Measurements from ENCODE around the gene NRCAM.

The NRCAM gene

DNA sequence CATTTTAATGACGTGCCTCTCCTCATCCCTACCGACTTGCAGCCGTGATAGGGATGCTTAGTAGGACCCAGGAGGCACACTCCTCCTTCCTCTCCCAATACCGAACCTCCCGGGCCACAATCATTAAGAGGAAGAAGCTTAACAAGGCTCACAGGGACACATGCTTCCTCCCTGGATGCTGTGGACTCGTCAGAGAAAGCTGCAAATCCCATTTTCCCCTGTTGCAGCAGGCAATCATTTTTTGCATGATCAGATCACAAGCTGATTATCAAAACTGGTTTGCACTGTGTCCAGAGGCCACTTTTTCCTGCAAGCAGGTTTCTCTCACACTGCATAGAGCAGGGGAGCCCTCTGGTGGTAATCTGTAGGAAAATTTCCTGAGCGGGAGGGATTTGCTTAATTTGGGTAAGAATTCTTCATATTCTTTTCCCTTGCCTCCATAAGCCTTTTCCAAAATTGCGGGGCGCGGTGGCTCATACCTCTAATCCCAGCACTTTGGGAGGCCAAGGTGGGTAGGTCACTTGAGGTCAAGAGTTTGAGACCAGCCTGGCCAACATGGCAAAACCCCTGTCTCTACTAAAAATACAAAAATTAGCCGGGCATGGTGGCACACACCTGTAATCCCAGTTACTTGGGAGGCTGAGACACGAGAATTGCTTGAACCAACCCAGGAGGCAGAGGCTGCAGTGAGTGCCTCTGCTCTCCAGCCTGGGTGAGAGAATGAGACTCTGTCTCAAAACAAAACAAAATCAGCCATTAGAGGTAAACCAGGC is 310.0 kb downstream of the NRCAM start:
- DNase-seq, result peak; percentile 52 to 80

DNA sequence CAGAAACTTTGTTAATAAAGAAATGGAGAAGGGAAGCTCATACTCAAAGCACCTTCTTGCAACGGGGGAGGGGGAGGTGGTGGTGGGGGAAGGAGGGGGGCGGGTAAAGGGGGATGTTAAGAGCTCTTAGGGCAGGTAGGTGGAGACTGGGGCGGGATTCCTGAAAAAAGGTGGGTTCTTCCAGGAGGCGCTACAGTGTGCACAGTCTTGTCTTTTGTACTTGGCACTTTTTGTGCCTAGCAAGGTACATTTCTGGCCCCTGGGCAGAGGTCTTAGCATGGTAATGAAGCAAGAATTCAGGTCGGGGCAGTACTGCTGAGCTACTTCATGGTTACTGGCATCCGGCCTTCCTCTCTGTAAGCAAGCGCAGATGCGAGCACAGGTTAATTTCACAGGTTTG is 310.8 kb downstream of the NRCAM start:
- no peak for DNase-seq

DNA sequence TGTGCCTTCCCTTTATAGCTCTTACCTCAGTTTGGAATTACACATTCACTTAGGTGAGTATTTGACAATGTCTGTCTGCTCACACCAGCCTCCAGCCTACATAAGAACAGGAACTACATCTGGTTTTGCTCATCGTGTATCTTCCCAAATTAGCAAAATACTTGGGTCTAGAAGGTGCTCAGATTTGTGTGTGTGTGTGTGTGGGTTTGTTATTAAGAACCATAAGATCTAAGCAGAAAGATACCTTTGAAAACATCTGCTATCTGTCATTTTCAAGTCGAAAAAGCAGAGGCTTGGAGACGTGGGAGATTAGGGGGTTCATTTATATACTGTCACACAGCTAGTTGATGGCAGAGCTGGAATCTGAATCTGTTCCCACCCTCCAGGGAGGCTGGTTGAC is 311.3 kb downstream of the NRCAM start:
- no peak for DNase-seq

DNA sequence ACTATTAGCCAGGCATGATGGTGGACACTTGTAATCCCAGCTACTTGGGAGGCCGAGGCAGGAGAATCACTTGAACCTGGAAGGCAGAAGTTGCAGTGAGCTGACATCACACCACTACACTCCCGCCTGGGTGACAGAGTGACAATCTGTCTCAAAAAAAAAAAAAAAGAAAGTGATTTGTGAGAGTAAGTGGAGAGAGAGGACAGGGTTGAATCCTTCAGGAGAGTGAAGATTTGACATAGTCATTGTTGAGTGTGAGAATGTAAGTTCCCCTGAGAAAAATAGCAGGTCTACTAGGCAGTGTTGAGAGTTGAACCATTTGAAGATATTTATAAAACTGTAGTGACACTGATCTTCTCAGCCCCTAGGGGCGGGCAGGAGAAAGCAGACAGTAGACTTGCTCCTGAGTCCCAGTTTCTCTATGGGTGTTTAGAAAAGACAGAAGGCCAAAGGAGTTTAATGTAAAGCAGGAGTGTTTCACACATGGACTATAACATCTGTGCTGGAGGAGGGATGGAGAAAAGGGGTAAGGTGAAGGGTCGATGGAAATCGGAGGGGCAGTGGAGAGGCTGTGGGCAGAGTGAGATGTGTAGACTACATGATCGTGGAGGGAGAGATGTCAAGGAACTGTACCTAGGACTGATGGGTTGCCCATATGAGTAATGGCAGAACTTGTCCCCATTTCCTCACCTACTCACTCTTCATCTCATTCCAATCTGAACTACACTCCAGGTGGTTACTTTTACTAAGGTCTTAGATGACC is 312.4 kb downstream of the NRCAM start:
- no peak for DNase-seq

DNA sequence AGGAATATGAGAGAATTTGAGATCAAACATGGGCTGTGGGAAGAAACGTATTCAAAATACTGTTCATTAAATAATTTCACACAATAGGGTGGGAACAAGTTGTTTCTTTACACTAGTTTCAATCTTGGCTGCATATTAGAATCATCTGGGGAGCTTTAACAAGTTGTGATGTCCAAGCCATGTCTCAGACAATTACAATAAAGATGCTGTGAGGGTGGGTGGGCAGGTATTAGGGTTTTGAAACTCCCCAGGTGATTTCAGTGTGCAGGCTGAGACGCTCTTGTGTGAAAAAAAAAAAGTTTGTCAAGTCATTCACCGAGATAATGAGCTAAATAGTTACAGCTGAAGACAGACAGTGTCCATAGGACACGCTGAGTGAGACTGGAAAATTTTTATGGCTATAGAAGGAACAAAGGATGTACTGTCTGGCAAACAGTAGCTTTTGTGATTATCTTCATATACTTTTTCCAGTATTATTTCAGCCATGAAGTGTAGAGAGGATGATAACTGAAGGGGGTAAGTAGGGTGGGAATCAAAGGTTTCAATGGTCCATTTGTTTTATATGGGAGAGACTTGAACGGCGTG is 313.5 kb downstream of the NRCAM start:
- DNase-seq, result no peak

DNA sequence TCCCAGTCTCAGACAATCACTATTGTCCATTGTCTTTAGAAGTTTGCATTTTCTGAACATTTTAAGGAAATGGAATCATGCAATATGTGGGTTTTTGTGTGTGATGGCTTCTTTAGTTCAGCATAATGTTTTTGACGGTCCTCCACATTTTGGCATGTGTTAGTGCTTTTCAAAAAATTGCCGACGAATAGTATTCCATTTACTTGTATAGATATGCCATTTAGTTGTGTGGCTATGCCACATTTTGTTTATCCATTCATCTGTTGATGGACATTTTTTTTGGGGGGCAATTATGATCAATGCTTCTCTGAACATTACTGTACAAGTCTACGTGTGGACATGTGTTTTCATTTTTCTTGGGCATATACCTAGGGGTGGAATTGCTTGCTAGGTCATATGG is 314.1 kb downstream of the NRCAM start:
- DNase-seq, result no peak

DNA sequence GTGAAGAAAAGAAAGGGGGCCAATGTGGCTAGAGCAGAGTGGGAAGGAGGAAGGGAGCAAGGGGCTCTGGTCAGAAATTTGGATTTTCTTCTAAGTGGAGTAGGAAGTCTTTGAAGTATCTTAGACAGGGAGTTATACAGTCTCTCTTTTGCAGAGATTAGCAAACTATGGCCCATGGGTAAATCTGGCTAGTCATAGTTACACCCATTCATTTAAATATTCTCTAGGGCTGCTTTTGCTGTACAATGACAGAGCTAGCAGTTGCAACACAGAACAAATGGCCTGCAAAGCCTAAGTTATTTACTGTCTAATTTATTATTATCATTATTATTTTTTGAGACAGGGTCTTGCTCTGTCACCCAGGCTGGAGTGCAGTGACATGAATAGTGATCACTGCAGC is 315.6 kb downstream of the NRCAM start:
- no peak for DNase-seq

DNA sequence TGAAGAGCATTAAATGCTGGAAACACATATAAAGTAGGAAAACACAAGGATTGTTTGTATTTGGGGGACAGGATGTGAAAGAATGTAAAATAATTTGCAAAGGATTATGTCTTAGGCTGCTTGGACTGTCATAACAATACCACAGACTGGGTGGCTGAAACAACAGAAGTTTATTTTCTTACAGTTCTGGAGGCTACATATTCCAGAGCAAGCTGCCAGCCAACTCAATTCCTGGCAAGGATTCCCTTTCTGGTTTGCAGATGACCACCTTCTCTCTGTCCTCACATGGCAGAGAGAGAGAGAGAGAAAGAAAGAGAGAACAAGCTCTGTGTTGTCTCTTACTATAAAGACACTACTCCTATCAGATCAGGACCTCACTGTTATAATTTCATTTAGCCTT is 317.3 kb downstream of the NRCAM start:
- no peak for DNase-seq

DNA sequence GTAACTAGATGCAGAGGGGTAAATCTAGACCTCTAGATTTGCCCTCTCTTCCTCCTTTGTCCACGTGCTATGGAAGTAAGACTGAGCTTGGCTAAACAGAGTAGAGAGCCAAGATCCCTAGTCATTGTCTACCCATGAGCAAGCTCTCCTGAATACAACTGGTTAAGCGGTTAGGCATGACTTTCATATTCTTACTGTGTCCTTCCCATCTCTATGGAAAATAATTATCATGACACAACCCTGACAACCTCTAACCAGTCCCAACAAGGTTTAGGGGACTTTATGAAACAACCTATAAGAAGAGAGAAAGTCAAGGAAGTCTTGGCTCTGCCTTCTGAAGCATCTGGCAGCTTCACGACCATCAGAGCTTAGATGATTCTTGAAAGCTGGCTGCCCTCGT is 318.2 kb downstream of the NRCAM start:
- DNase-seq, result no peak

DNA sequence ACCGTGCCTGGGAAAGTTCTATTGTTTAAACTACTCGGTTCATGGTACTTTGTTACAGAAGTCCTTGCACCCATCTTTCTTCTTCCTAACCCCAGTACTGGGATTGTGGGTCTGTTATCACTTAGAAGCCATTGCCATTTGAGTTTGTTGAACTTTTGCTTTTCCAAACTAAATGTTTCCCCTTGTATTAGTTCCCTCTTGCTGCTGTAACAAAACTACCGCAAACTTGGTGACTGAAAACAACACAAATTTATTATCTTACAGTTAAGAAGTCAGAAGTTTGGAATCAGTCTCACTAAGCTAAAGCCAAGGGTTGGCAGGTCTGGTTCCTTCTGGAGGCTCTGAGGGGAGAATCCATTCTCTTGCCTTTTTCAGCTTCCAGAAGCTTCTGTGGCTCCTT is 319.2 kb downstream of the NRCAM start:
- DNase-seq, result no peak

DNA sequence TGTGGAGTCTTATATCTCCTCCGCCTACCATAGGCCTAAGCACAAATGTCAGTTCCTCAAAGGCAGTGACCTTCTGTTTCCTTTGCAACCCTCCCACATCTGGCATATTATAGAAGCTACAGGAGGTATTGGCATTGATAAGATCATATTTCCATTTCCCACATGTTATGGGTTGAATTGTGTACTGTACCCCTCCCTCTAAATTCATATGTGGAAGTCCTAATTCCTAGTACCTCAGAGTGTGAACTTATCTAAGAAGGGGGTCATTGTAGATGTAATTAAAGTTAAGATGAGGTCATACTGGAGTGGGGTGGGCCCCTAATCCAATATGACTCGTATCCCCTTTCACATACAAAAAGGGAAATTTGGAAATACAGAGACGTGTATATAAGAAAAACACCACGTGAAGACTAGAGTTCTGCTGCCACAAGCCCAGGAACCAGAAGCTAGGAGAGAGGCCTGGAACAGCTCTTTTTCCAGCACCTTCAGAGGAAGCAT is 320.0 kb downstream of the NRCAM start:
- no peak for DNase-seq

DNA sequence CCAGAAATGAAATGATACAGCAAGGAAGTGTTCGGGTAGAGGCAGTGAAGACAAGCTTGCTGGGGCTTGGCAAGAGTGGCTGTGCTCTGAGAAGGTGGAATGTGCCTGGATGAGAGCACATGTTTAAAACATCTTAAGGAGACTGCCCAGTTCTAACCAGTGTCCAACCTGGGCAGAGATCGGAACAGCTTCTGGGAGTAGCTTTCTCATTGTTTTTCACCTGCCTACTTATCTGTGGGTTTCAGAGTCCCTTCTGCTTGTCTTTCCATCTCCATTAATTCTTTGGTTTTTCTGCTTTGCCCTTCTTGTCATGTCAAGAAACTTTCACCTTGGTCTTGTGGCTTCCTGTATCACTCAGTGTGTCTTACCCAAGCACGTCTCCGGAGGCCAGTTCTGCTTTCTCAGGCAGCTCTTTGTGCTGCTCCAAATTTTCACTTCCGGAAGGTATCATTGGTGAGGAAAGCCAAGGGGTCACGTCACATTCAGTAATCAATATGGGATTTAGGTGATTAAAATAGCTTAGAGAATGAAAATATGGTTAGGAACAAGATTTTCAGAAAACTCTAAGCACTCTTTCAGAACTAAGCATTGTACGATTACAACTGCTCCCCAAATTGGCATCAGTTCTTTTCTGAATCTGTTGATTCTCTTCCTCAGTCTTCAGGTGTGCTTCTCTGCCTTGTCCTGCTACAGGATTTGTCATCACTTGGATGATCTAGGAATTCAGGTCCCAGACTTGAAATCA is 320.6 kb downstream of the NRCAM start:
- DNase-seq, result no peak

DNA sequence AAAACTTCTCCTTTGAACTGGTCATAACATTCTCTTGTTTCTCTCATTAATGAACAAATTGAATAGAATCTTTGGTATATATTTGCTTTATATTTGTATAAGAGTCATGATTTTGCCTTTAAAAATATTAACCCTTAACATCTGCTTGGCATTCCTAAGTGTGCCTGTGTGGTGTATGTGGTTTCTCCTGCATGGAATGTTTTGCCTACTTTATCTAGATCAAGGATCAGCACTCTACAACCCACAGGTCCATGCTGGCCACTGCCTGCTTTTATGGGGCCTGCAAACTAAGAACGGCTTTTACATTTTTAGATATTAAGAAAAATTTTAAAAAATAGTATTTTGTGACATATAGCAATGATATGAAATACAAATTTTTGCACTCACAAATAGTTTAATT is 321.8 kb downstream of the NRCAM start:
- no peak for DNase-seq

DNA sequence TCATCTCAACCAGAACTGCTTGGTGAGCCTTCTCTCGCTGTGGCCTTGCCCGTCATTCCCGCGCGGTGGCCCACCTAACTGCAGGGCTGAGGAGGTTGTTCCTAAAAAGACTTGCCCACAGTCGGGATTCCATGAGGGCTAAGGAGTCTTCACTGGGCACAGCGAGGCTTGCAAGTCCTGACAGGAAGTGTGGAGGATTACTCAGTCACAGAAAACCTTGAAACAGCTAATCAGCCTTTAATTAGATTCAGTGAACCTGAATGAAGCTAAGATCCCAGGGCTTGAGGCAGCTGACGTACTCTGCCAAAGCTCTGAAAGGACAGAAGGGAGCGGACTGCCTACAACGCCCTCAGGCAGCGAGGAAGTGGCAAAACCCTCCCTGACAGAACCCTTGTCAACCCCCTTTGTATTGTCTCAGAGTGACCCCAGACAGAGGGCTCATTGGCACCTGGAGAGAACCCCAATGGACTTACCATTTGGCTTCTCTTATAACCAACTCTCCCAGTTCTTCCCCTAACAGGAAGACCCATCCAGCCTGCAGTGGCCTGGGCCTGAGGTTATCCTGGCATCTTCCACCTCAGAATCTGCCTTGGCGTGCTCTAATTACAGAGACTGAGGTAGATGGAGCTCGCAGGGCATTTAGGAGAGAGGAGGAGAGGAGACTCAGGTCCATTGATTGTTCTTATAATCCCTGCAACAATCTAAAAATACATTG is 323.5 kb downstream of the NRCAM start:
- DNase-seq, result no peak

DNA sequence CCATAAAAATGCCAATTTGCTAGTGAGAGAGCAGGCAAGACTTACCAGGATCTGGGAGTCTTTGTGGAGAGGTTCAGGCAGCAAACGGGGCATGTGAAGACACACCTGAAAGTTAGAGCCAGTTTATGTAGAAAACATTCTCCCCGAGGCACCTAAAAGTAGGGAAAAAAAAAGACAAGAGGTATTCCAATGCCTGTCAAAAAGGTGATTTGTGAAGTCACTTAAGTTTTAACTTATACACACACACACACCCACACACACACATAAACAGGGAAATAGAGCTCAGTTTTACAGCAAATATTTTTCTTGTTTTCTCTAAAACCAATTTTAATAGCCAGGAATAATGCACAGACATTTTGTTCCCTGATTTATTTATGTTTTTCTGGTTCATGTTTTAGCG is 326.0 kb downstream of the NRCAM start, which contains the start of gene LAMB4:
Gene LAMB4 (minus strand): TSS at position 101 of the 400 bp plus-strand sequence. CDS start 7,197 bp downstream, outside the sequence.
- DNase-seq, result no peak

DNA sequence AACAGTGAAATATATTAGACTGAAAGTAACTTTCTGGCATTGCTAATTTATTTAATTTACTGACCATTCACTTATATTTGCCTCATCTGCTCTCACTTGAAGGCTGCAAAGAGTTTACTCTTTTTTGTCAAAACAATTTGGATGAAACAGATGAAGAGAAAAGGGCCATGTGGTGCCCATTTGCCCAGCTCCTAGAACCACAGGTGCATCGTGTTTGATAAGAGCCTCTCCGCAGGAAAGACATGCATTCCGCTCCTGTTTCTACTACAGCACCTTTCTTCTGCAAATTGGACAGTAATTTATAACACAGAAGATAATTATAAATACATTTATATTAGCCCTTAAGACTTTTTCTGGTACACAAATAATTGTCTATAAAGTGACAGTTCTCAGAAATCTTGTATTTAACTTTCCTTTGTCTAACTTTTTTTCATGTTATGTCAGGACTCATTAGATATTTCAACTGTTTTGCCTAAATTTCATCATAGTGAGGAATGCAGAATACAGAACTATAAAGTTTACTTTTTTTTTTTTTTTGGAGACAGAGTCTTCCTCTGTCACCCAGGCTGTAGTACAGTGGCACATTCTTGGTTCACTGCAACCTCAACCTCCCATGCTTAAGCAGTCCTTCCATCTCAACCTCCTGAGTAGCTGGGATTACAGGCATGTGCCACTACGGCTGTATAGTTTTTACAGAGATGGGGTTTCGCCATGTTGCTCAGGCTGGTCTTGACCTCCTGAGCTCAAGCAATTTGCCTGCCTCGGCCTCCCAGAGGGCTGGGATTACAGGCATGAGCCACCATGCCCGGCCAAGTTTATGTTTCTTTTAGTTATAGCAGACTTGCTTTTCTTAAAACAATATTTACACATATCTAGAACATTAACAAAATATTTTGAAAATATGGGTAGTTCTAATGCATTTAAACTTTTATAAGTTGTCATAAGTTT is 326.9 kb downstream of the NRCAM start:
- DNase-seq, result no peak

DNA sequence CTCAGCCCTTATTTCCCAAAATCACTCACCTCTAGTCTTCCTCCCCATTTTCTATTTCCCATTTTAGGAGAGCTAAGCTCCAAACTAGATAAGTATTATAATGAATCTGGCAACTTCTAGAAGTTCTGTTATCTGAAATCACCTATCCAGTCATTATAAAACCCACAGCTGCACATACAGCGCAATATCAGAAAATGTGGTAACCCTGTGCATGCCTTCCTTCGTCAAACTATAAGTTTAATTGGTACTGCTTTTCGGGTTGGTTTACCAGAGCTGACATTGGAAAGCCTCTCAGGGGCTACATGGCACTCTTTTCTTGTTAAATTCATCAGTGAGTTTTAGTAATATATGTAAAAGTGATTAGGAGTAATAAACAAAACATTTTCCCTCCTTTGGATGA is 327.7 kb downstream of the NRCAM start:
- DNase-seq, result no peak

DNA sequence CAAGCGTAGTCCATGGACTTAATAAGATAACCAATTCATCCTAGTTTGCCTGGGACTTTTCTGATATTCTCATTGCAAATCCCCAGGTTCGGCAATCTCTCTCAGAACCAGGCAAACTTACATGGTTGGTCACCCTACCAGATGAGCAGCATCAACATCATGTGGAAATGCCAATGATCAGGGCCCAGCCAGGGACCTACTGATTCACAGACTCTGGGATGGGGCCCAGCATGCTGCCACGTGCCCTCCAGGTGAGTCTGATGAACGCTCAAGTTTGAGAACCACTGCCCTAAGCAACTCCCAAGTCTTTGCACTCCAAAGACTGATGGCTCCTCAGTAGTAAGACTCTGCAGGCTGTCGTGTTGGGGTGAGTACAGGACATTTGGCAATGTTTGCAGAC is 328.8 kb downstream of the NRCAM start:
- no peak for DNase-seq

DNA sequence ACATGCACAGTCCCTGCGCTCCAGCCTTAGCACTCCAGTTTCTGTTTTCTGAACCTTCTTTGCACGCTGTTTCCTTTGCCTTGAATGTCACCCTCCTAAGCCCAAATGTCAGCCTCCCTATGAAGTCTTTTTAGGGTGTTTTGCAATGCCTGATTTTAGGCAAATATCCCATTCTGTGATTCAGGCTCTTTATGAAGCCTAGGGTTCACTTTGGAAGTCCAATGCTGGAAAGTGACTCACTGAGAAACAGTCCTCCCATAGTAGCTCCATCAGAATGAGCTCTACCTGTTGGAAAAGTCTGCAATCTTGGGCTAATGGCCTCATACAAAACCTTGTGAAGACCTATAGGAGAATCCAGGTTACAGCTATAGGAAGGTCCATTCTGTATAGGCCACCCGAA is 331.4 kb downstream of the NRCAM start:
- DNase-seq, result no peak

DNA sequence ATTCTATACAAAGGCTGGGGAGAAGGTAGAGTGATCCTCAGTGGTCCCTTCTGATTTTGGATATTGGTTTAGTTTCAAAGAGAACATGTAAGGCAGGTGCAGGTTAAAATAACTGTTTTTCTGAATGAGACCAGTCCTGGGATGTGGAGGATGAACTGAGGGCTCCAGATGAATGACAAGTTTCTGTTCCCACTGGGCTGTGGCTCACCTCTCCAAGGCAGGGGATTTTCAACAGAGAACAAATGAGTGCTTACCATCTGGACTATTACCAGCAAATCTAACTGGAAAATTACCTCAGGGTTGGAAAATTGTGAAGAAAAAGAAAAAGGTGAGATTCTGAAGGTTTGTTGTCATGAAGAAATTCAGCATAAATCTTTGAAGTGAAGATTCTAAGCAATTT is 334.1 kb downstream of the NRCAM start:
- no peak for DNase-seq

DNA sequence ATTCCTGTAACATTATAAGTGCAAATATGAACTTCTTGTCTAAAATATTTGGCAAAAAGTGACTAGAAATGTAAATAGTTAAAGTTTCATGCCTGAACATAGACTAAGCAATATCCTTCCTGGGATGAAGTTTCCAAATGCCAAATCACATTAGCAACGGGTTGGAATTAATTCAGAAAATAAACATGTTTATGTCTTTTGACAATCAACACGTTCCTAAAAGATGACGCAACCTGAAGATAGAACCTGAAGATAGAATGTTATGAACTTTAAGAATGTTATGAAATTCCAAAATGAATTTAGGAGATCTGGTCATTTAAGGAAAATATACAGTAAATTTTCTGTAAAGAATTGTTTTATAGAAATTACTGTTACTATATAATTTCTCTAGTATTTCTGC is 335.3 kb downstream of the NRCAM start:
- DNase-seq, result no peak
